ENCODE data around the gene ATP6V1A. TPM values are rescaled to one million over a fixed set of nuclear protein-coding genes. Genes with fewer than 3 reads are reported as not detected.

Gene ATP6V1A
- polyA plus RNA-seq, 1 experiment = 83.0 TPM

DNA sequence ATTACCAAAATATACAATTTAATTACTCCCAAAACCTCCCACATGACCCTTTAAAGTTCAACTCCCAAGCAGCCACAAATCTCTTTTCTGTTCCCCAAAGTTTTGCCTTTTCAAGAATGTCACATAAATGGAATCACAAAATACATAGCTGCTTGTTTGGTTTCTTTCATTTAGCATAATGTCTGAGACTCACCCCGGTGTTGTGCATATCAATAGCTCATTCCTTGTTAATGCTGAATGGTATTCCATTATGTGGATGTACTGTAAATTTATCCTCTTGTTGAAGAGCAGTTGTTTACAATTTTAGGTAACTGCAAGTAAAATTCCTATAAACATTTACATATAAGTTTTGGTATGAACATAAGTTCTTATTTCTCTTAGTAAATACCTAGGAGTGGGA is 16.3 kb upstream of the ATP6V1A start:
- no peak overlapping the region for H3K4me3 ChIP-seq (ENCODE audit: low read depth, low read length)
- no peaks in the 10 kb centered on the region for H3K27me3 ChIP-seq (ENCODE audit: control insufficient read depth, insufficient read depth, low read length)
- ChIA-PET CTCF (interaction anchor here (0.6 to 1.5 kb wide), 4 partner anchors 13 to 595 kb away, joined by 3 to 9 read pairs (median 4); no protein-coding TSS in a partner anchor), POLR2A (interaction anchor here (0.5 kb wide), 1 partner anchor 77 kb away, joined by 3 read pairs; no protein-coding TSS in a partner anchor)
- H3K27ac ChIP-seq (ENCODE audit: low read depth, low read length) = no peak overlapping the region
- no peak for TF ChIP-seq CTCF (IDR thresholded peaks at IDR 0.05; ENCODE audit: low read depth, low read length)
- H3K9me3 ChIP-seq (ENCODE audit: control insufficient read depth, insufficient read depth, low read length) = no peaks in the 10 kb centered on the region
- DNase-seq (ENCODE audit: low read depth, low spot score) = no peak

DNA sequence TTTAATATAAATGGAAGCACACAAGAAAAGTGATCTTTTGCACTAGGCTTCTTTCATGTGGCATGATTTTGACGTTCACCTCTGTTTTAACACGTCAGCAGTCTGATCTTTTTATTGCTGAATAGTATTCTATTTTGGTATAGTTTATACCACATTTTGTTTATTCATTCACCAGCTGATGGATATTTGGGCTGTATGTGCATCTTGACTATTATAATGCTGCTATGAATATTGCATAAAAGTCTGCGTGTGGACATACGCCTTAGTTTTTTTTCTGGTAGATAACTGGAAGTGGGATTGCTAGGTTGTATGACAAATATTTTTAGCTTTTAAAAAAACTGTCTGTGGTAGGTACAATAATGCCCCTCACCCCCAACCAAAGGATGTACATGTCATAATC is 15.1 kb upstream of the ATP6V1A start:
- POLR2A ChIA-PET = no interaction called here
- CTCF ChIA-PET = interaction anchor here (1.0 to 2.0 kb wide), 2 partner anchors 13 to 113 kb away, joined by 3 to 8 read pairs; no protein-coding TSS in a partner anchor

DNA sequence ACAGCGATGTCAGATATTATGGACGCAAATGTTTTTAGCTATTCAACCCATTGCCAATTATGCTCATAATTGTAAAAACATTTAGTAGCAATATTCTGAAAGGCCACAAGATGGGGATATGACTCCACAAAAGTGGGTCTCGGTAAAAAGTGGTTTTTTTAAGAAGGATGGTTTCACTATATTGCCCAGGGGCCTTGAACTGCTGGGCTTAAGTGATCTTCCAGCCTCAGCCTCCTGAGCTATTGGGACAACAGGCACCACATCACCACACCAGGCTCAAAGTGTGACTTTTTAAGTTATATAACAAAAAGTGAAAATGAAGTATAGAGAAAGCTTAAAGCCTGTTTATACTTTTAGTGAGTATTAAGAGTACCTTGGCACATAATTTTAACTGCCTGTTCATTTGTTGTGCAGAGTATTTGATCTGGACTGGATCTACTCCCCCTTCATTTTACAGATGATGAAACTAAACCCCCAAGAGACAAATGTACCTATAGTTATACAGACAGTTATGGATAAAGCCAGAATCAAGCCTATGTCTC is 10.2 kb upstream of the ATP6V1A start:
- peak; percentile 43 for DNase-seq (ENCODE audit: low read depth, low spot score)
- Histone ChIP-seq H3K27me3 (ENCODE audit: control insufficient read depth, insufficient read depth, low read length) (no peaks in the 10 kb centered on the region), H3K9me3 (ENCODE audit: control insufficient read depth, insufficient read depth, low read length) (no peaks in the 10 kb centered on the region), H3K4me3 (ENCODE audit: low read depth, low read length) (no peak overlapping the region), H3K27ac (ENCODE audit: low read depth, low read length) (no peak overlapping the region)
- POLR2A ChIA-PET = interaction anchor here (1.0 kb wide), 2 partner anchors 9 to 10 kb away, joined by 3 to 5 read pairs; partner anchors contain the start of genes ATP6V1A and NAA50
- CTCF ChIA-PET = interaction anchor here (0.6 to 3.0 kb wide), 48 partner anchors 9 to 676 kb away, joined by 3 to 44 read pairs (median 4); partner anchors contain the start of genes ATP6V1A, GRAMD1C and NAA50
- TF ChIP-seq CTCF (IDR thresholded peaks at IDR 0.05; ENCODE audit: low read depth, low read length) = peak; percentile 64

More for the DNA sequence above, 15.1 kb upstream of the ATP6V1A start:
- H3K9me3 ChIP-seq (ENCODE audit: control insufficient read depth, insufficient read depth, low read length) = no peaks in the 10 kb centered on the region
- no peaks in the 10 kb centered on the region for H3K27me3 ChIP-seq (ENCODE audit: control insufficient read depth, insufficient read depth, low read length)
- TF ChIP-seq CTCF (IDR thresholded peaks at IDR 0.05; ENCODE audit: low read depth, low read length) = no peak
- no peak for DNase-seq (ENCODE audit: low read depth, low spot score)
- no peak overlapping the region for H3K4me3 ChIP-seq (ENCODE audit: low read depth, low read length)
- no peak overlapping the region for H3K27ac ChIP-seq (ENCODE audit: low read depth, low read length)

GRCh38 chr3:113741086-113741485 is 5.7 kb upstream of the ATP6V1A start:
- Histone ChIP-seq H3K9me3 (ENCODE audit: control insufficient read depth, insufficient read depth, low read length) (peaks cover 3% of the 10 kb centered on the region; the same call in 1 of the 2 replicates), H3K27me3 (ENCODE audit: control insufficient read depth, insufficient read depth, low read length) (no peaks in the 10 kb centered on the region), H3K27ac (ENCODE audit: low read depth, low read length) (no peak overlapping the region), H3K4me3 (ENCODE audit: low read depth, low read length) (no peak overlapping the region)
- no peak for TF ChIP-seq CTCF (IDR thresholded peaks at IDR 0.05; ENCODE audit: low read depth, low read length)
- POLR2A ChIA-PET = interaction anchor here (0.6 kb wide), 2 partner anchors 28 to 44 kb away, joined by 4 to 6 read pairs; no protein-coding TSS in a partner anchor
- DNase-seq (ENCODE audit: low read depth, low spot score) = no peak
- CTCF ChIA-PET = interaction anchor here (0.8 to 1.2 kb wide), 3 partner anchors 104 to 493 kb away, joined by 3 to 5 read pairs (median 3); no protein-coding TSS in a partner anchor

DNA sequence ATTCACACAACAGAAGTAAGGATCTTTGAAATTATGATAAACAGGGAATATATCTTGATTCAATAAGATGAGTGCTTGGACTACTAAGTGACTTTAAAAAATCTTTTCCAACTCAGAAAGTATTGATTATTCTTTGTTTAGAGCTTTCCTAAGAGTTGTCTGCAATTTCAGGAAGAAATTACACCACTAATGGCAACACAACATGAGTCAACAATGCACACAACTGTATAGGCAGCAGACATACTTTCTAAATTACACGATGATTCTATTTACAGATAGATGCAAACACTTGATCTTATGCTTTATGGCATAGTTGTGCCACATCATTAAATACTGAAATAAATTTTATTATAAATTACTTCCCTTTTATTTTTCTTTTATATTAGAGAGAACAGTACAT is 5.2 kb upstream of the ATP6V1A start:
- no peak for DNase-seq (ENCODE audit: low read depth, low spot score)
- CTCF ChIA-PET = interaction anchor here (0.8 kb wide), 1 partner anchor 246 kb away, joined by 3 read pairs; no protein-coding TSS in a partner anchor
- Histone ChIP-seq H3K27me3 (ENCODE audit: control insufficient read depth, insufficient read depth, low read length) (no peaks in the 10 kb centered on the region), H3K9me3 (ENCODE audit: control insufficient read depth, insufficient read depth, low read length) (peaks cover 3% of the 10 kb centered on the region; the same call in 1 of the 2 replicates), H3K27ac (ENCODE audit: low read depth, low read length) (no peak overlapping the region), H3K4me3 (ENCODE audit: low read depth, low read length) (no peak overlapping the region)
- POLR2A ChIA-PET = no interaction called here
- no peak for TF ChIP-seq CTCF (IDR thresholded peaks at IDR 0.05; ENCODE audit: low read depth, low read length)

Measured in AG04450 (cell line).